Ishikawa (cell line): Measurements from ENCODE around the gene MYOT.

Source experiments
- CEBPB ChIP-seq: IDR thresholded peaks from 2 replicates; pipeline ENCODE4 v1.6.1; 2012
- CREB1 ChIP-seq: IDR thresholded peaks from 2 replicates; pipeline ENCODE4 v1.6.1; 2012; ENCODE audit warnings: low read depth
- EGR1 ChIP-seq: IDR thresholded peaks from 2 replicates; pipeline ENCODE4 v1.6.1; 2012
- EP300 ChIP-seq: IDR thresholded peaks from 2 replicates; pipeline ENCODE4 v1.6.1; 2012; ENCODE audit warnings: borderline replicate concordance
- FOXM1 ChIP-seq: IDR thresholded peaks from 2 replicates; pipeline ENCODE4 v1.6.1; 2012; ENCODE audit warnings: low read depth, borderline replicate concordance
- MAX ChIP-seq: IDR thresholded peaks from 2 replicates; pipeline ENCODE4 v1.6.1; 2012
- NFIC ChIP-seq: IDR thresholded peaks from 2 replicates; pipeline ENCODE4 v1.6.1; 2012
- RAD21 ChIP-seq: IDR thresholded peaks from 2 replicates; pipeline ENCODE4 v1.6.1; 2012; ENCODE audit warnings: low read depth
- REST ChIP-seq: IDR thresholded peaks from 2 replicates; pipeline ENCODE4 v1.6.1; 2012; ENCODE audit warnings: low read depth, mild to moderate bottlenecking
- TAF1 ChIP-seq: IDR thresholded peaks from 2 replicates; pipeline ENCODE4 v1.6.1; 2012; ENCODE audit warnings: low read depth, mild to moderate bottlenecking
- TCF12 ChIP-seq: IDR thresholded peaks from 2 replicates; pipeline ENCODE4 v1.6.1; 2012; ENCODE audit warnings: low read depth
- TEAD4 ChIP-seq: IDR thresholded peaks from 2 replicates; pipeline ENCODE4 v1.6.1; 2012
- USF1 ChIP-seq: IDR thresholded peaks from 2 replicates; pipeline ENCODE4 v1.6.1; 2012
- YY1 ChIP-seq: IDR thresholded peaks from 2 replicates; pipeline ENCODE4 v1.6.1; 2012; ENCODE audit warnings: low read depth
- ZBTB7A ChIP-seq: IDR thresholded peaks from 2 replicates; pipeline ENCODE4 v1.6.1; 2012; ENCODE audit warnings: low read depth

The MYOT gene

GRCh38 chr5:137876101-137876500 is 8.4 kb downstream of the MYOT start:
- TF ChIP-seq YY1 = no peak

- TF ChIP-seq CREB1 (no peak), CEBPB (no peak), EGR1 (no peak), ZBTB7A (no peak), TCF12 (no peak), EP300 (no peak), RAD21 (no peak), MAX (no peak), FOXM1 (no peak), TAF1 (no peak), USF1 (no peak), REST (no peak), NFIC (no peak), TEAD4 (no peak), YY1 (no peak)
Measured at GRCh38 chr5:137880313-137880712, 12.7 kb downstream of the MYOT start.

GRCh38 chr5:137887831-137888230 is 20.2 kb downstream of the MYOT start:
- TF ChIP-seq EGR1 (no peak), FOXM1 (no peak), NFIC (no peak), REST (no peak), YY1 (no peak), RAD21 (no peak), CREB1 (no peak), MAX (no peak), TEAD4 (no peak), TAF1 (no peak), USF1 (no peak)

- TF ChIP-seq YY1 (no peak), USF1 (no peak), EGR1 (no peak), CREB1 (no peak), RAD21 (no peak), ZBTB7A (no peak), EP300 (no peak), CEBPB (no peak), FOXM1 (no peak), MAX (no peak), TAF1 (no peak), REST (no peak), TEAD4 (no peak), NFIC (no peak), TCF12 (no peak)
Measured at GRCh38 chr5:137888466-137888862, 20.8 kb downstream of the MYOT start.
